ENCODE results near the gene ZNF462.
"Not testable (repeated sequence)": the region's sequence is repeated elsewhere in the genome, so short reads cannot be mapped to it uniquely, and the experiment has no call there.

ZNF462 gene

GRCh38 chr9:106862821-106863720 is at the start of gene ZNF462:
TSS of gene ZNF462 (plus strand) at chr9:106863166. CDS start at chr9:106923384, 60,218 bp downstream.
- peak; percentile 38 for DNase-seq

- DNase-seq: no peak
Observed at GRCh38 chr9:106816524-106816923, 46.4 kb upstream of the ZNF462 start.

- DNase-seq: no peak
Observed at GRCh38 chr9:106818034-106818433, 44.9 kb upstream of the ZNF462 start.

DNA sequence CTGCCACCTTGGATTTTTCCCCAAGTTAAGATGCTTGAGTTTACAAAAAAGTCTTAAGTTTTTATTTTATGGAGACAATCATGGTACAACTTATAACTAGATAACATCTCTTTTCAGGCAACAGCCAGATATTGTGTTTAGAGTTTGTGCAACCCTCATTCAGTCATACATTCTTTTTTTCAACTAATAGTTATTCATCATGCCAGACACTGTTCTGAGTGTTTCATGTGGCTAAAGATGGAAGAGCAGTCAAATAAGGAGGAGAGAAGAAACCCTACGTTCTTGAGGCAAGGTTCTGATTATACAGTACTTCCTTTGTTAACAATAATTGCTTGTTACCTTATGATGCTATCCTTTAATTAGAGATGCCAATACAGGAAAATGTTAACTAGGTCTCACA is 42.1 kb upstream of the ZNF462 start:
- no peak for DNase-seq

DNA sequence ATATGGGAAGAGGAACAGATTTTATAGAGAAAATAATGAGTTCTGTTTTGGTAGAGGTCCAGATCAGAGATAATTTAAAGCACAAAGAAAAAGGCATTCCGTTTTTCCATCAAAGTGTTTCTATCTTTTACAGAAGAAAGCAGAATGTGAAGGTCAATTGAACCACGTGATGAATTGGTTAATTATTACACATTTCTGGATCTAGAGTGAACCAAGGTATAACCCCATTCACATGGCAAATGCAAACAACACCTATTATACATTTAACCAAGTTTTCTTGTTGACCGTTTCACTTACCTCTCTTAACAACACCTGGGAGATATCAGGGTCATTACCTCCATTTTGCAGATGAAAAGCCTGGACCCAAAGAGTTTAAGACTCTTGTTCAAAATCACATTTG is 34.9 kb upstream of the ZNF462 start:
- no peak for DNase-seq

GRCh38 chr9:106828965-106829364 is 34.0 kb upstream of the ZNF462 start:
- no peak for DNase-seq

GRCh38 chr9:106829666-106830408 is 33.1 kb upstream of the ZNF462 start:
- no peak for DNase-seq

GRCh38 chr9:106830527-106831150 is 32.3 kb upstream of the ZNF462 start:
- no peak for DNase-seq

DNA sequence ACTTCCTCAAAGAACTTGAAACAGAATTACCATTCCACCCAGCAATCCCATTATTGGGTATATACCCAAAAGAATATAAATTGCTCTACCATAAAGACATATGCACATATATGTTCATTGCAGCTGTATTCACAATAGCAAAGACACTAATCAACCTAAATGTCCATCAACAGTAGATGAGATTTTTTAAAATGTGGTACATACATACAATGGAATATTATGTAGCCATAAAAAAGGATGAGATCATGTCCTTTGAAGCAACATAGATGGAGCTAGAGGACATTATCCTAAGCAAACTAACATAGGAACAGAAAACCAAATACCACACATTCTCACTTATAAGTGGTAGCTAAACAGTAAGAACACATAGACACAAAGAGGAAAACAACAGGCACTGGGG is 28.1 kb upstream of the ZNF462 start:
- DNase-seq: no peak

DNA sequence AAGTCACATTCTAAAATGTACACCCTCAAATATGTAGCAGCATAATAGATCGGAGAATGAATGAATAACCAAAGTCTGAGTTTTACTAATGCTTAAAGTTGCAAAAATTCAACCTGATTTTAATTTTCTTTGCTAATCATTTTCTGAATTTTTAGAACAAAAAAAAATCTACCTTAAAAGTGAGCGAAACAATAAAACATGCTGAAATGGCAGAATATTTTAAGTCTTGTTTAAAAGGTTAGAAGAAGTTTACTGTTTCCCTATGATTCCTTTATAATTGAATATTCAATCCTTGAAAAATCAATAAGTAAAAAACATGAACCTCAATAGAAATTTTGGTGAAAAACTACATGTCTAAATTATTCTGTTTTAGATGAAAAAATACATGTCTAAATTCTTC is 27.1 kb upstream of the ZNF462 start:
- no peak for DNase-seq

DNA sequence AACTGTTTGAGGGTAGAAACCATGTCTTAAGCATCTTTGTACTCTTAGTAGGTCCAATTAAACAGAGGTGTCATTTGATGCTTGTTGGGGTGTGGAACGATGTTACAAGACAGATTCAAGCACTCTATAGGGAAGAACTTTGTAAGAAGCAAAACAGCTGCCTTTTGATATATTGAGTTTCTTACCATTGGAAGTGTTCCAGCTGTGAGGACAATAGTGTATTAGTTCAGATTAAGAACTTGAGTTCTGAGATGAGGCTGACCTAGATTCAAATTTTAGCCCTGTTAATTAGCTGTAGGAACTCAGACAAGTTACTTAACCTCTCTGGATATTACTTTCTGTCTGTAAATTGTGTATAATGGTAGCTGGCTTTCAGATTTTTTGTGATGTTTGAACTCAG is 19.6 kb upstream of the ZNF462 start:
- DNase-seq: no peak

GRCh38 chr9:106846307-106846706 is 16.7 kb upstream of the ZNF462 start:
- DNase-seq: no peak

- no peak for DNase-seq
Observed at GRCh38 chr9:106846857-106847256, 16.1 kb upstream of the ZNF462 start.

DNA sequence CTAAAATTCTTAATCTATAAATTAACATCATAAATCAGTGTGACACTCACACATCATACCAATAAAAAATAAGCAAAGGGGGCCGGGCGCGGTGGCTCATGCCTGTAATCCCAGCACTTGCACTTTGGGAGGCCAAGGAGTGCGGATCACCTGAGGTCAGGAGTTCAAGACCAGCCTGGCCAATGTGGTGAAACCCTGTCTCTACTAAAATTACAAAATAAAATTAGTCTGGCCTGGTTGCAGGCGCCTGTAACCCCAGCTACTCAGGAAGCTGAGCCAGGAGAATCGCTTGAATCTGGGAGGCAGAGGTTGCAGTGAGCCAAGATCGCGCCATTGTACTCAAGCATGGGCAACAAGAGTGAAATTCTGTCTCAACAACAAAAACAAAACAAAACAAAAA is 11.3 kb upstream of the ZNF462 start:
- DNase-seq: not testable (repeated sequence)

DNA sequence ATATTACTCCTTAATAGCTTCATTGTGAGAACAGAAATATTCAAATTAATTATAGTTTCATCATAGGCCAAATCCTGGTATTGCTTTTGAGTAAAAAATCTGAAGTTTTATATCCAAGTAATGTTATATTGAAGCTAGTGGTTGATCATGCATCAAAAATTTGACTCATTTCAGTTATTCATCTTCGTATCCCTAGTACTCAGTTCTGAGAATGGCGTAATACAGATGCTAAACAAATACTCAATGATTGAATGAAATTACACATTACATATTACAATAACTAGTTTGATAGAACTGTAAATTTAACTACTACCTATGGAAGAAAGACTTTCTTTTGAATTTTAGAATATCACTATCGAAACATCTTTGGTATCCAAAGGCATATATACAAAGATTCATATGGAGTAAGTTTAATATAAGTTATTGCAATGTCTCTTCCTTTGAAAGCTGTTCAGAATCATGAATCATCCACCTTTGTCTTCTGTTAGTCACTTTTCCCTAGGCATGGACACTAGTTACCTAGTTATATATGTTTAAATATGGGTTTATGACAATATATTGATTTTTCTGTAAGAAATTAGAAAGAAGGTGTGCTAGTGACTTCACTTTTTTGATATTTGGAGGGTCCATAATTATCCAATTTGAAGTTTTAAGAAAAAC is 5.0 kb upstream of the ZNF462 start:
- DNase-seq: no peak

- DNase-seq: peak; percentile 18
Observed at GRCh38 chr9:106859957-106860720, 2.8 kb upstream of the ZNF462 start.

DNA sequence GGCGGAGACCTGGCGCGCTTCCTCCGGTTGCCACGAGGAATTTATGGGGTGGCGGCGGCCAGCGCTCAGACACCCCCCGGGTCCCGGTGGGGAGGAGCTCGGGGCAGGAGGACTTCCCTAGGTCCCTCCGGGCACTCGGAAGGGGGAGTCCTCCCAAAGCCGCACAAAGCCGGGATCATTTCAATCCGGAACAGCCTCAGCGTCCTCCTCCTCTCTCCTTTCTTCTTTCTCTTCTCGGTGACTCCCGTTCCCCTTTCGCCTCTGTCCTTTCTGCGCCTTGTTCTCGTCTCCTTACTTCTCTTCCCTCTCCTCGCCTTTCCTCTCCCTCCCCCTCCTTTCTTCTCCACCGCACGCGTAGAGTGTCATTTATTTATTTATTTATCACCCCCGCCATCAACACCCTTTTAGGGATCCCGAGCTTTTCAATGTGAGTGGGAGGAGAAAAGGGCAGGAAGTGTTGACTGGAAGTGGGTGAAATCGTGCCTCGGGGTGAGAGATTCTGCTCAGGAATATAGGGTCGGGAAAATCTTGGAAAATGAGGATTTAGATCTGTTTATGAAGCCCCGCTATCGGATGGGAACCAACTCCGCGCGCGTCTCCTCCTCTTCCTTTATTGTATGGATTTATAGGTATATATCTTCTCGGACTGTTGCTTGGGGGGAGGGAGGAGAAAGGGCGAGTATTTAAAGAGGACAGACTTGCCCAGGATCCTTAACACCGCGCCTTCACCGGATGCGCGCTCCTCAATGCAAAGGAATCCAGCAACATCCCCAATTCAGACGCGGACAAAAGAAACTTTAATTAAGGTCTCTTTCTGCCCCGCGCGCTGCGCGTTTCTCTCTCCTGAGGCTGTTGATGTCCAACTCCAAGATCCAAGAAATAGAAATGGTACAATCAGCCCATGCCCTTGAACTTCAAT is 2.0 kb upstream of the ZNF462 start:
- DNase-seq: peak; percentile 2

- DNase-seq: no peak
Observed at GRCh38 chr9:106861640-106862109, 1.3 kb upstream of the ZNF462 start.

- DNase-seq: peak; percentile 28
Observed at GRCh38 chr9:106862110-106862820, 701 bp upstream of the ZNF462 start.
